ENCODE data around the gene RELN. TPM values are rescaled to one million over a fixed set of nuclear protein-coding genes. Genes with fewer than 3 reads are reported as not detected.

RELN gene
- total RNA-seq, 5 donors from 2014 or later (not counting 1 experiment from before 2014, with no cell fraction given): 0.20 to 0.50 (median 0.41) TPM; not detected in 2

- ATAC-seq (replicated peaks in 1 of 4): no peak
- POLR2A ChIA-PET: no interaction called here
- H3K36me3 Mint-ChIP-seq: no peaks in the 10 kb centered on the region
- Histone ChIP-seq H3K4me1 (ENCODE audit: control insufficient read depth in 1 of 2, extremely low read depth in 1 of 2, insufficient read depth in 2 of 2, low read length in 2 of 2) (peaks cover 0 to 5% of the 10 kb centered on the region in 2 experiments), H3K4me3 (ENCODE audit: control insufficient read depth in 1 of 2, extremely low read depth in 1 of 2, low read length in 1 of 2) (no peak overlapping the region), H3K27ac (ENCODE audit: low read length) (no peak overlapping the region), H3K9me3 (no peaks in the 10 kb centered on the region), H3K36me3 (ENCODE audit: control insufficient read depth in 2 of 2, extremely low read depth in 1 of 2, insufficient read depth in 1 of 2, low read length in 1 of 2) (no peaks in the 10 kb centered on the region), H3K27me3 (replicated peaks in 1 of 2; ENCODE audit: control insufficient read depth in 2 of 2, extremely low read depth in 1 of 2, insufficient read depth in 2 of 2, low read length in 1 of 2) (peaks cover 20 to 27% of the 10 kb centered on the region in 2 experiments)
- no peak for DNase-seq
- peak overlapping the region in 2 of 3 donors; percentile 28 to 70 for H3K4me3 Mint-ChIP-seq
- WGBS (ENCODE audit: insufficient coverage): 7% methylated on average over 28 of the region's 37 CpGs
- peaks cover 46 to 47% of the 10 kb centered on the region in 2 donors for H3K27me3 Mint-ChIP-seq
- CTCF ChIA-PET: no interaction called here
- peaks cover 7 to 14% (median 13%) of the 10 kb centered on the region in 3 donors for H3K4me1 Mint-ChIP-seq
- no peak overlapping the region for H3K27ac Mint-ChIP-seq
- H3K9me3 Mint-ChIP-seq: no peaks in the 10 kb centered on the region
Observed at GRCh38 chr7:103988468-103989199, 824 bp downstream of the RELN start.

DNA sequence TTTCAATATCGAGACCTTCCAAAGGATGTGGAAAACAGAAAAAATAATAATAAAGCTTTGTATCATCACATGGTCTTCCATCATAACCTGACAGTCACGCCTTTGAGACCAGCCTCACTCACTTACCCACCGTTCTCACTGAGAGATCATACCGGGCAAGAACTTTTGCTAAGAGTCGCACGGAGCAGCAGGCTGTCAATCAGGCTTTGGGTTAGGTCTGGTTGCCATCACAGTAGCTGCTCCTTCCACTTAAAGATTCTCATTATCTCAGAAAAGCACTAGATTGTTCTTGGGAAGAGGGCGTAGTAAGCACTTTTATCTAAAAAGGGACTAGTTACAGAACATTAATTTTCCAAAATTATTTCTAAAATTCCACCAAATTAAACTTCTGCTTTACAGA is 2.0 kb downstream of the RELN start:
- peaks cover 41% of the 10 kb centered on the region in 2 donors for H3K27me3 Mint-ChIP-seq
- Histone ChIP-seq H3K4me3 (ENCODE audit: control insufficient read depth in 1 of 2, extremely low read depth in 1 of 2, low read length in 1 of 2) (no peak overlapping the region), H3K27ac (ENCODE audit: low read length) (no peak overlapping the region), H3K36me3 (ENCODE audit: control insufficient read depth in 2 of 2, extremely low read depth in 1 of 2, insufficient read depth in 1 of 2, low read length in 1 of 2) (no peaks in the 10 kb centered on the region), H3K9me3 (no peaks in the 10 kb centered on the region), H3K4me1 (ENCODE audit: control insufficient read depth in 1 of 2, extremely low read depth in 1 of 2, insufficient read depth in 2 of 2, low read length in 2 of 2) (peaks cover 0 to 5% of the 10 kb centered on the region in 2 experiments), H3K27me3 (replicated peaks in 1 of 2; ENCODE audit: control insufficient read depth in 2 of 2, extremely low read depth in 1 of 2, insufficient read depth in 2 of 2, low read length in 1 of 2) (peaks cover 17 to 27% of the 10 kb centered on the region in 2 experiments)
- peaks cover 7 to 14% (median 13%) of the 10 kb centered on the region in 3 donors for H3K4me1 Mint-ChIP-seq
- H3K9me3 Mint-ChIP-seq: no peaks in the 10 kb centered on the region
- ATAC-seq (replicated peaks in 1 of 4): no peak
- DNase-seq: no peak
- no peaks in the 10 kb centered on the region for H3K36me3 Mint-ChIP-seq
- no peak overlapping the region for H3K4me3 Mint-ChIP-seq
- no CpG with 5 or more reads among the region's 7 CpGs for WGBS (ENCODE audit: insufficient coverage)
- no peak overlapping the region for H3K27ac Mint-ChIP-seq
- CTCF ChIA-PET: no interaction called here
- POLR2A ChIA-PET: interaction anchor here in 1 of 2 donors (0.7 kb wide), 2 partner anchors 14 to 120 kb away, joined by 3 to 5 read pairs; no protein-coding TSS in a partner anchor

GRCh38 chr7:103985565-103986126 is 3.8 kb downstream of the RELN start:
- ATAC-seq (replicated peaks in 1 of 4) (no peak), DNase-seq (no peak)
- CTCF ChIA-PET: no interaction called here
- H3K36me3 Mint-ChIP-seq: no peaks in the 10 kb centered on the region
- H3K27ac Mint-ChIP-seq: no peak overlapping the region
- Histone ChIP-seq H3K36me3 (ENCODE audit: control insufficient read depth in 2 of 2, extremely low read depth in 1 of 2, insufficient read depth in 1 of 2, low read length in 1 of 2) (no peaks in the 10 kb centered on the region), H3K4me3 (ENCODE audit: control insufficient read depth in 1 of 2, extremely low read depth in 1 of 2, low read length in 1 of 2) (no peak overlapping the region), H3K27me3 (replicated peaks in 1 of 2; ENCODE audit: control insufficient read depth in 2 of 2, extremely low read depth in 1 of 2, insufficient read depth in 2 of 2, low read length in 1 of 2) (peaks cover 10 to 22% of the 10 kb centered on the region in 2 experiments), H3K4me1 (ENCODE audit: control insufficient read depth in 1 of 2, extremely low read depth in 1 of 2, insufficient read depth in 2 of 2, low read length in 2 of 2) (peaks cover 0 to 5% of the 10 kb centered on the region in 2 experiments), H3K27ac (ENCODE audit: low read length) (no peak overlapping the region), H3K9me3 (no peaks in the 10 kb centered on the region)
- peaks cover 32 to 33% of the 10 kb centered on the region in 2 donors for H3K27me3 Mint-ChIP-seq
- no peaks in the 10 kb centered on the region for H3K9me3 Mint-ChIP-seq
- POLR2A ChIA-PET: no interaction called here
- H3K4me3 Mint-ChIP-seq: no peak overlapping the region
- WGBS (ENCODE audit: insufficient coverage): no CpG with 5 or more reads among the region's 6 CpGs
- peaks cover 7 to 13% (median 13%) of the 10 kb centered on the region in 3 donors for H3K4me1 Mint-ChIP-seq

DNA sequence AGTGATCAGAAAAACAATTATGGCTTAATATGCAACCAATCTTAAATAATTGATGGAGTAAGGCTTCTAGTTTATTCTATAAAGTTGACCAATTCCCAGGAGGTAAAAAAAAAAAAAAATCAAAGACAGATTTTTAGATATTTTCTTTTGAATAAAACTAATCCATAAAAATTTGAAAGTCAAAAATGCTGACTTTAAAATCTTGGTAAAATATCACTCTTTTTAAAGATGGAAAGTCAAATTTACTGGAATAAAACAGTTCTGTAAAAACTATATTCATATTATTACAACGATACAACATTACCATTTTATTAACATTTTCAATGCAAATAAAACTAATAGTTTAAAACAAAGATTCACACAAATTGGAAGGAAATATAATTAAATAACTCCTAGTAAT is 5.4 kb downstream of the RELN start:
- ChIA-PET CTCF (no interaction called here), POLR2A (no interaction called here)
- Histone ChIP-seq H3K9me3 (no peaks in the 10 kb centered on the region), H3K4me1 (ENCODE audit: control insufficient read depth in 1 of 2, extremely low read depth in 1 of 2, insufficient read depth in 2 of 2, low read length in 2 of 2) (no peaks in the 10 kb centered on the region), H3K27ac (ENCODE audit: low read length) (no peak overlapping the region), H3K4me3 (ENCODE audit: control insufficient read depth in 1 of 2, extremely low read depth in 1 of 2, low read length in 1 of 2) (no peak overlapping the region), H3K36me3 (ENCODE audit: control insufficient read depth in 2 of 2, extremely low read depth in 1 of 2, insufficient read depth in 1 of 2, low read length in 1 of 2) (no peaks in the 10 kb centered on the region), H3K27me3 (replicated peaks in 1 of 2; ENCODE audit: control insufficient read depth in 2 of 2, extremely low read depth in 1 of 2, insufficient read depth in 2 of 2, low read length in 1 of 2) (peaks cover 7 to 10% of the 10 kb centered on the region in 2 experiments)
- DNase-seq: no peak
- peaks cover 0 to 8% (median 7%) of the 10 kb centered on the region in 3 donors for H3K4me1 Mint-ChIP-seq
- no peak for ATAC-seq (replicated peaks in 1 of 4)
- WGBS (ENCODE audit: insufficient coverage): no CpG with 5 or more reads among the region's 1 CpG
- H3K36me3 Mint-ChIP-seq: no peaks in the 10 kb centered on the region
- no peak overlapping the region for H3K4me3 Mint-ChIP-seq
- peaks cover 25 to 29% of the 10 kb centered on the region in 2 donors for H3K27me3 Mint-ChIP-seq
- no peaks in the 10 kb centered on the region for H3K9me3 Mint-ChIP-seq
- H3K27ac Mint-ChIP-seq: no peak overlapping the region

GRCh38 chr7:103983201-103983977 is 6.1 kb downstream of the RELN start:
- H3K36me3 ChIP-seq (ENCODE audit: control insufficient read depth in 2 of 2, extremely low read depth in 1 of 2, insufficient read depth in 1 of 2, low read length in 1 of 2): no peaks in the 10 kb centered on the region
- DNase-seq: no peak
- no CpG with 5 or more reads among the region's 6 CpGs for WGBS (ENCODE audit: insufficient coverage)
- Mint-ChIP-seq H3K4me1 (peaks cover 0 to 2% (median 2%) of the 10 kb centered on the region in 3 donors), H3K36me3 (no peaks in the 10 kb centered on the region), H3K4me3 (no peak overlapping the region), H3K9me3 (no peaks in the 10 kb centered on the region), H3K27ac (no peak overlapping the region), H3K27me3 (peaks cover 19 to 24% of the 10 kb centered on the region in 2 donors)
- H3K4me1 ChIP-seq (ENCODE audit: control insufficient read depth in 1 of 2, extremely low read depth in 1 of 2, insufficient read depth in 2 of 2, low read length in 2 of 2): no peaks in the 10 kb centered on the region
- no peaks in the 10 kb centered on the region for H3K9me3 ChIP-seq
- ATAC-seq (replicated peaks in 1 of 4): no peak
- no peak overlapping the region for H3K27ac ChIP-seq (ENCODE audit: low read length)
- H3K4me3 ChIP-seq (ENCODE audit: control insufficient read depth in 1 of 2, extremely low read depth in 1 of 2, low read length in 1 of 2): no peak overlapping the region
- H3K27me3 ChIP-seq (replicated peaks in 1 of 2; ENCODE audit: control insufficient read depth in 2 of 2, extremely low read depth in 1 of 2, insufficient read depth in 2 of 2, low read length in 1 of 2): peaks cover 3 to 7% of the 10 kb centered on the region in 2 experiments
- ChIA-PET CTCF (no interaction called here), POLR2A (no interaction called here)

DNA sequence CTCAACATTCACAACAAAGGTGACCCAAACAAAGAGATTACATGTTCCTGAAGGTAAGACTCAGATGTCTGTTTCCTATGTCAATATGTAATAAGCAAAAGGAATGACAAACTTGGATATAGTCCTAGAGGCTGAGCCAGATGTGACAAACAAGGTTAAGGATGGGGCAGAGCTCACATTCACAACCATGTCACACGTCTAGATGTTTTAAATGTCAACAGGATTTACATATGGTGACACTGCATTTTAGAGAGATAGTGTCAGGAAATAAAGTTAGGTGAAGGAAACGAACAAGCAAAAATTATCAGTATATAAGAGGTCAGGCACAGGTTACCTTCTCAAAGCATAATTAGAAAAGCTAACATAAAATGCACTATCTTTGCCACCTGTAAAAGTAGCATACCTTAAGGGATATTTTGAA is 8.4 kb downstream of the RELN start:
- H3K4me3 ChIP-seq (ENCODE audit: control insufficient read depth in 1 of 2, extremely low read depth in 1 of 2, low read length in 1 of 2): no peak overlapping the region
- H3K9me3 ChIP-seq: no peaks in the 10 kb centered on the region
- Mint-ChIP-seq H3K9me3 (no peaks in the 10 kb centered on the region), H3K36me3 (no peaks in the 10 kb centered on the region), H3K4me1 (no peaks in the 10 kb centered on the region), H3K27me3 (peaks cover 9 to 15% of the 10 kb centered on the region in 2 donors), H3K4me3 (no peak overlapping the region), H3K27ac (no peak overlapping the region)
- ChIA-PET CTCF (no interaction called here), POLR2A (no interaction called here)
- no peak for DNase-seq
- H3K27me3 ChIP-seq (replicated peaks in 1 of 2; ENCODE audit: control insufficient read depth in 2 of 2, extremely low read depth in 1 of 2, insufficient read depth in 2 of 2, low read length in 1 of 2): peaks cover 0 to 2% of the 10 kb centered on the region in 2 experiments
- H3K36me3 ChIP-seq (ENCODE audit: control insufficient read depth in 2 of 2, extremely low read depth in 1 of 2, insufficient read depth in 1 of 2, low read length in 1 of 2): no peaks in the 10 kb centered on the region
- no peak overlapping the region for H3K27ac ChIP-seq (ENCODE audit: low read length)
- ATAC-seq (replicated peaks in 1 of 4): no peak
- no peaks in the 10 kb centered on the region for H3K4me1 ChIP-seq (ENCODE audit: control insufficient read depth in 1 of 2, extremely low read depth in 1 of 2, insufficient read depth in 2 of 2, low read length in 2 of 2)
- WGBS (ENCODE audit: insufficient coverage): no CpG with 5 or more reads among the region's 2 CpGs
